ENCODE results near the gene STPG1.

- TF ChIP-seq CTCF (optimal IDR thresholded peaks at IDR 0.05 in 1 of 3, IDR thresholded peaks at IDR 0.05 in 1 of 3, conservative IDR thresholded peaks at IDR 0.05 in 1 of 3; ENCODE audit: extremely low read depth in 1 of 3, insufficient read depth in 2 of 3, low read length in 3 of 3) (no peak), EZH2 (IDR thresholded peaks at IDR 0.05; ENCODE audit: low read length) (no peak)
Measured at GRCh38 chr1:24322470-24323177, 91.0 kb downstream of the STPG1 start.
